Ascending aorta (tissue), 2 donors: ENCODE results near the gene POMT2. TPM values are rescaled to one million over a fixed set of nuclear protein-coding genes. Genes with fewer than 3 reads are reported as not detected.
A peak's percentile ranks its signal among the peaks of the same experiment; 100 is the strongest.
"Not testable (repeated sequence)": the region's sequence is repeated elsewhere in the genome, so short reads cannot be mapped to it uniquely, and the experiment has no call there.

ENCODE experiments used
- DNase-seq, 2 donors: peaks; one replicate each; pipeline ENCODE4 v3.0.0-alpha.2; 2019; ENCODE audit warnings: low spot score in 2 of 2
- H3K27ac ChIP-seq, 2 donors: fragments of 200-600 bp; sonication (generic); one replicate each; pipeline ENCODE4 v1.5.1; 2016 to 2017; ENCODE audit warnings: mild to moderate bottlenecking in 1 of 2
- H3K27me3 ChIP-seq: fragments of 200-600 bp; sonication (generic); one replicate; pipeline ENCODE4 v1.5.1; 2017
- H3K36me3 ChIP-seq, 2 donors: fragments of 200-600 bp; sonication (generic); one replicate each; pipeline ENCODE4 v1.5.1; 2016
- H3K4me1 ChIP-seq, 2 donors: fragments of 200-600 bp; sonication (generic); one replicate each; pipeline ENCODE4 v1.5.1; 2016 to 2017; ENCODE audit warnings: mild to moderate bottlenecking in 1 of 2
- H3K4me3 ChIP-seq, 2 donors: fragments of 200-600 bp; sonication (generic); one replicate each; pipeline ENCODE4 v1.5.1; 2016 to 2017; ENCODE audit warnings: mild to moderate bottlenecking in 1 of 2
- H3K9me3 ChIP-seq, 2 donors: fragments of 200-600 bp; sonication (generic); one replicate each; pipeline ENCODE4 v1.5.1; 2016
- CTCF ChIP-seq, 3 experiments: fragments of 200-600 bp in 2 of 3; fragments of 450-650 bp in 1 of 3; sonication (generic) in 2 of 3; IDR thresholded peaks; one replicate each; pipeline ENCODE4 v1.5.1; 2016 to 2019; ENCODE audit warnings: antibody characterized with exemption in 3 of 3, mild to moderate bottlenecking in 1 of 3, moderate library complexity in 1 of 3
- intact Hi-C: fragments of 100-400 bp; cut with DNase I; formaldehyde crosslinking; loops from one replicate; pipeline ENCODE4 v1.15.1; 2023
- total RNA-seq: library from RNA; depleted of rRNA; stranded (reverse); fragments of >200 nt; gene quantifications from one replicate; pipeline ENCODE4 v1.1.0, GENCODE V29; 2016

Gene POMT2
- total RNA-seq, 1 donor from 2014 or later: 28.4 TPM

GRCh38 chr14:77319422-77319821, 1.3 kb downstream of the POMT2 start:
- no peaks in the 10 kb centered on the region for H3K9me3 ChIP-seq
- H3K27me3 ChIP-seq: no peaks in the 10 kb centered on the region
- H3K4me3 ChIP-seq: peak overlapping the region in 1 of 2 donors; percentile 99
- no peaks in the 10 kb centered on the region for H3K36me3 ChIP-seq
- H3K27ac ChIP-seq: no peak overlapping the region
- H3K4me1 ChIP-seq: peaks cover 0 to 11% of the 10 kb centered on the region in 2 donors
- no peak for TF ChIP-seq CTCF (IDR thresholded peaks at IDR 0.05)
- intact Hi-C loops: loop anchor here (2.0 to 10.0 kb wide), 2 partner anchors 165 to 481 kb away; partner anchors contain the start of gene ADCK1
- no peak for DNase-seq

GRCh38 chr14:77318756-77319155, 1.9 kb downstream of the POMT2 start:
- not testable (repeated sequence) for H3K9me3 ChIP-seq, H3K36me3 ChIP-seq, H3K4me3 ChIP-seq, DNase-seq, H3K27me3 ChIP-seq, H3K27ac ChIP-seq
- H3K4me1 ChIP-seq: peaks cover 0 to 11% of the 10 kb centered on the region in 2 donors
- intact Hi-C loops: loop anchor here (2.0 to 10.0 kb wide), 2 partner anchors 164 to 482 kb away; partner anchors contain the start of gene ADCK1

- Histone ChIP-seq H3K4me3 (no peak overlapping the region), H3K9me3 (no peaks in the 10 kb centered on the region), H3K4me1 (peaks cover 0 to 11% of the 10 kb centered on the region in 2 donors), H3K27ac (no peak overlapping the region), H3K36me3 (no peaks in the 10 kb centered on the region), H3K27me3 (no peaks in the 10 kb centered on the region)
- no peak for TF ChIP-seq CTCF (IDR thresholded peaks at IDR 0.05)
- DNase-seq: no peak
- intact Hi-C loops: loop anchor here (2.0 to 10.0 kb wide), 2 partner anchors 163 to 483 kb away; partner anchors contain the start of gene ADCK1
Observed at GRCh38 chr14:77318006-77318553, 2.6 kb downstream of the POMT2 start.

- no peak for DNase-seq
- H3K4me3 ChIP-seq: no peak overlapping the region
- no peaks in the 10 kb centered on the region for H3K9me3 ChIP-seq
- peaks cover 0 to 11% of the 10 kb centered on the region in 2 donors for H3K4me1 ChIP-seq
- no peaks in the 10 kb centered on the region for H3K27me3 ChIP-seq
- TF ChIP-seq CTCF (IDR thresholded peaks at IDR 0.05): no peak
- intact Hi-C loops: loop anchor here (2.0 to 10.0 kb wide), 2 partner anchors 162 to 444 kb away; no protein-coding TSS in a partner anchor
- no peak overlapping the region for H3K27ac ChIP-seq
- H3K36me3 ChIP-seq: no peaks in the 10 kb centered on the region
Observed at GRCh38 chr14:77316872-77317301, 3.8 kb downstream of the POMT2 start.

GRCh38 chr14:77316195-77316505, 4.5 kb downstream of the POMT2 start:
- Histone ChIP-seq H3K27ac (no peak overlapping the region), H3K4me1 (peaks cover 0 to 11% of the 10 kb centered on the region in 2 donors)
- intact Hi-C loops: loop anchor here (2.0 to 10.0 kb wide), 2 partner anchors 161 to 443 kb away; no protein-coding TSS in a partner anchor

More at GRCh38 chr14:77316195-77316505, 4.5 kb downstream of the POMT2 start:
- no peak for DNase-seq
- no peak for TF ChIP-seq CTCF (IDR thresholded peaks at IDR 0.05)
- Histone ChIP-seq H3K27me3 (no peaks in the 10 kb centered on the region), H3K4me3 (no peak overlapping the region), H3K36me3 (no peaks in the 10 kb centered on the region), H3K9me3 (no peaks in the 10 kb centered on the region)
